Smooth muscle cell (in vitro differentiated cells): ENCODE data around the gene CNR2. TPM values are rescaled to one million over a fixed set of nuclear protein-coding genes. Genes with fewer than 3 reads are reported as not detected.
A peak's percentile ranks its signal among the peaks of the same experiment; 100 is the strongest.
"Not testable (repeated sequence)": the region's sequence is repeated elsewhere in the genome, so short reads cannot be mapped to it uniquely, and the experiment has no call there.

Experiments used
- DNase-seq: peaks from one replicate; lab custom pipeline; 2025; ENCODE audit not compliant: unreplicated experiment; lab: John Stamatoyannopoulos, UW
- H2AFZ ChIP-seq: fragments of 200-600 bp; sonication (generic); 2 replicates; pipeline ENCODE4 v1.6.0; 2016; ENCODE audit warnings: antibody characterized with exemption, low read depth, mild to moderate bottlenecking
- H3F3A ChIP-seq: fragments of 200-600 bp; sonication (generic); 2 replicates; pipeline ENCODE4 v1.6.0; 2017; ENCODE audit warnings: antibody characterized with exemption, low read depth
- H3K27ac ChIP-seq: fragments of 200-600 bp; sonication (generic); 2 replicates; pipeline ENCODE4 v1.5.1; 2016; ENCODE audit warnings: low read depth, mild to moderate bottlenecking
- H3K27me3 ChIP-seq: fragments of 200-600 bp; sonication (generic); 2 replicates; pipeline ENCODE4 v1.6.1; 2016; ENCODE audit warnings: low read depth, mild to moderate bottlenecking
- H3K36me3 ChIP-seq: fragments of 200-600 bp; sonication (generic); 2 replicates; pipeline ENCODE4 v1.5.1; 2016; ENCODE audit warnings: low read depth
- H3K4me1 ChIP-seq: fragments of 200-600 bp; sonication (generic); 2 replicates; pipeline ENCODE4 v1.5.1; 2016; ENCODE audit warnings: low read depth
- H3K4me2 ChIP-seq: fragments of 200-600 bp; sonication (generic); 2 replicates; pipeline ENCODE4 v1.6.0; 2016; ENCODE audit warnings: mild to moderate bottlenecking
- H3K4me3 ChIP-seq: fragments of 200-600 bp; sonication (generic); 2 replicates; pipeline ENCODE4 v1.5.1; 2016; ENCODE audit warnings: mild to moderate bottlenecking
- H3K79me2 ChIP-seq: fragments of 200-600 bp; sonication (generic); 2 replicates; pipeline ENCODE4 v1.6.0; 2016; ENCODE audit warnings: low read depth, mild to moderate bottlenecking
- H3K9ac ChIP-seq: fragments of 200-600 bp; sonication (generic); 2 replicates; pipeline ENCODE4 v1.6.0; 2016; ENCODE audit warnings: low read depth
- H3K9me3 ChIP-seq: fragments of 200-600 bp; sonication (generic); replicated peaks from 2 replicates; pipeline ENCODE4 v1.5.1; 2016; ENCODE audit warnings: low read depth
- H4K20me1 ChIP-seq: fragments of 200-600 bp; sonication (generic); 2 replicates; pipeline ENCODE4 v1.6.0; 2016; ENCODE audit warnings: low read depth
- CTCF ChIP-seq: fragments of 200-600 bp; sonication (generic); IDR thresholded peaks from 2 replicates; pipeline ENCODE4 v1.5.1; 2017; ENCODE audit warnings: borderline replicate concordance, mild to moderate bottlenecking, antibody characterized with exemption; ENCODE audit not compliant: insufficient read depth, poor library complexity, severe bottlenecking
- WGBS: methylation state at CpG from one replicate; pipeline ENCODE4 v1.1.7; 2016; ENCODE audit warnings: low lambda C conversion rate; 5-methylcytosine and 5-hydroxymethylcytosine counted together
- polyA plus RNA-seq: library from polyadenylated mRNA; unstranded; fragments of >200 nt; fragmentation: Nextera tagmentation; extraction: Ambion mirVana; gene quantifications from 2 replicates; pipeline ENCODE4 v1.2.1, GENCODE V29; 2016
- total RNA-seq: library from RNA; depleted of rRNA; stranded (reverse); fragments of >200 nt; gene quantifications from 2 replicates; pipeline ENCODE4 v1.2.3, GENCODE V29; 2014

Gene CNR2
- total and polyA plus RNA-seq, 2 experiments from 2014 or later = not detected

GRCh38 chr1:23958810-23959460, 45.8 kb upstream of the CNR2 start:
- Histone ChIP-seq H4K20me1 (peaks cover 30% of the 10 kb centered on the region), H3K79me2 (peaks cover 23% of the 10 kb centered on the region), H3K4me3 (peak overlapping the region; percentile 86), H3F3A (peaks cover 18% of the 10 kb centered on the region), H3K9me3 (no peaks in the 10 kb centered on the region), H3K36me3 (no peaks in the 10 kb centered on the region), H2AFZ (peak overlapping the region; percentile 14), H3K27ac (peak overlapping the region; percentile 97), H3K27me3 (no peaks in the 10 kb centered on the region), H3K9ac (peak overlapping the region; percentile 98), H3K4me1 (no peaks in the 10 kb centered on the region), H3K4me2 (peak overlapping the region; percentile 88)
- TF ChIP-seq CTCF = peak; percentile 3
- peak; percentile 91 for DNase-seq
- 6% methylated on average over 30 of the region's 30 CpGs for WGBS

- Histone ChIP-seq H3K4me3 (peak overlapping the region; percentile 86), H3K4me2 (peak overlapping the region; percentile 88), H3K9ac (peak overlapping the region; percentile 98), H4K20me1 (peaks cover 23% of the 10 kb centered on the region), H3K27ac (peak overlapping the region; percentile 97), H2AFZ (peak overlapping the region; percentile 11), H3K79me2 (peaks cover 23% of the 10 kb centered on the region), H3F3A (peaks cover 12% of the 10 kb centered on the region)
- WGBS = 75% methylated on average over 19 of the region's 19 CpGs
- H3K36me3 ChIP-seq, H3K4me1 ChIP-seq, H3K9me3 ChIP-seq, DNase-seq, H3K27me3 ChIP-seq: not testable (repeated sequence)
Observed at GRCh38 chr1:23958040-23958809, 45.1 kb upstream of the CNR2 start.

GRCh38 chr1:23957096-23957495, 43.9 kb upstream of the CNR2 start:
- no peak overlapping the region for H3K27ac ChIP-seq
- 50% methylated on average over 7 of the region's 7 CpGs for WGBS
- H3K9ac ChIP-seq = no peak overlapping the region
- no peak for TF ChIP-seq CTCF
- no peaks in the 10 kb centered on the region for H3K9me3 ChIP-seq
- DNase-seq = no peak
- H4K20me1 ChIP-seq = peaks cover 19% of the 10 kb centered on the region
- H3K4me3 ChIP-seq = no peak overlapping the region
- H3K36me3 ChIP-seq = no peaks in the 10 kb centered on the region
- H3K27me3 ChIP-seq = no peaks in the 10 kb centered on the region
- H3K4me1 ChIP-seq = no peaks in the 10 kb centered on the region
- H3F3A ChIP-seq = peaks cover 15% of the 10 kb centered on the region
- peaks cover 23% of the 10 kb centered on the region for H3K79me2 ChIP-seq
- no peak overlapping the region for H3K4me2 ChIP-seq
- no peak overlapping the region for H2AFZ ChIP-seq

- no peak for TF ChIP-seq CTCF
- Histone ChIP-seq H3K27ac (no peak overlapping the region), H3F3A (peaks cover 8% of the 10 kb centered on the region), H3K9ac (no peak overlapping the region), H3K4me1 (no peaks in the 10 kb centered on the region), H3K79me2 (no peaks in the 10 kb centered on the region), H4K20me1 (no peaks in the 10 kb centered on the region), H3K27me3 (no peaks in the 10 kb centered on the region), H3K36me3 (no peaks in the 10 kb centered on the region), H3K4me3 (no peak overlapping the region), H2AFZ (no peak overlapping the region), H3K9me3 (no peaks in the 10 kb centered on the region), H3K4me2 (no peak overlapping the region)
- WGBS = 87% methylated on average over 3 of the region's 3 CpGs
- no peak for DNase-seq
Observed at GRCh38 chr1:23953020-23953419, 39.9 kb upstream of the CNR2 start.
